Smooth muscle cell (in vitro differentiated cells): Measurements from ENCODE around the gene IST1. TPM values are rescaled to one million over a fixed set of nuclear protein-coding genes. Genes with fewer than 3 reads are reported as not detected.
"Not testable (repeated sequence)": the region's sequence is repeated elsewhere in the genome, so short reads cannot be mapped to it uniquely, and the experiment has no call there.

ENCODE experiments used
- DNase-seq: peaks from one replicate; lab custom pipeline; 2025; ENCODE audit not compliant: unreplicated experiment; lab: John Stamatoyannopoulos, UW
- H2AFZ ChIP-seq: fragments of 200-600 bp; sonication (generic); 2 replicates; pipeline ENCODE4 v1.6.0; 2016; ENCODE audit warnings: antibody characterized with exemption, low read depth, mild to moderate bottlenecking
- H3F3A ChIP-seq: fragments of 200-600 bp; sonication (generic); 2 replicates; pipeline ENCODE4 v1.6.0; 2017; ENCODE audit warnings: antibody characterized with exemption, low read depth
- H3K27ac ChIP-seq: fragments of 200-600 bp; sonication (generic); 2 replicates; pipeline ENCODE4 v1.5.1; 2016; ENCODE audit warnings: low read depth, mild to moderate bottlenecking
- H3K27me3 ChIP-seq: fragments of 200-600 bp; sonication (generic); 2 replicates; pipeline ENCODE4 v1.6.1; 2016; ENCODE audit warnings: low read depth, mild to moderate bottlenecking
- H3K36me3 ChIP-seq: fragments of 200-600 bp; sonication (generic); 2 replicates; pipeline ENCODE4 v1.5.1; 2016; ENCODE audit warnings: low read depth
- H3K4me1 ChIP-seq: fragments of 200-600 bp; sonication (generic); 2 replicates; pipeline ENCODE4 v1.5.1; 2016; ENCODE audit warnings: low read depth
- H3K4me2 ChIP-seq: fragments of 200-600 bp; sonication (generic); 2 replicates; pipeline ENCODE4 v1.6.0; 2016; ENCODE audit warnings: mild to moderate bottlenecking
- H3K4me3 ChIP-seq: fragments of 200-600 bp; sonication (generic); 2 replicates; pipeline ENCODE4 v1.5.1; 2016; ENCODE audit warnings: mild to moderate bottlenecking
- H3K79me2 ChIP-seq: fragments of 200-600 bp; sonication (generic); 2 replicates; pipeline ENCODE4 v1.6.0; 2016; ENCODE audit warnings: low read depth, mild to moderate bottlenecking
- H3K9ac ChIP-seq: fragments of 200-600 bp; sonication (generic); 2 replicates; pipeline ENCODE4 v1.6.0; 2016; ENCODE audit warnings: low read depth
- H3K9me3 ChIP-seq: fragments of 200-600 bp; sonication (generic); replicated peaks from 2 replicates; pipeline ENCODE4 v1.5.1; 2016; ENCODE audit warnings: low read depth
- H4K20me1 ChIP-seq: fragments of 200-600 bp; sonication (generic); 2 replicates; pipeline ENCODE4 v1.6.0; 2016; ENCODE audit warnings: low read depth
- CTCF ChIP-seq: fragments of 200-600 bp; sonication (generic); IDR thresholded peaks from 2 replicates; pipeline ENCODE4 v1.5.1; 2017; ENCODE audit warnings: borderline replicate concordance, mild to moderate bottlenecking, antibody characterized with exemption; ENCODE audit not compliant: insufficient read depth, poor library complexity, severe bottlenecking
- WGBS: methylation state at CpG from one replicate; pipeline ENCODE4 v1.1.7; 2016; ENCODE audit warnings: low lambda C conversion rate; 5-methylcytosine and 5-hydroxymethylcytosine counted together
- polyA plus RNA-seq: library from polyadenylated mRNA; unstranded; fragments of >200 nt; fragmentation: Nextera tagmentation; extraction: Ambion mirVana; gene quantifications from 2 replicates; pipeline ENCODE4 v1.2.1, GENCODE V29; 2016
- total RNA-seq: library from RNA; depleted of rRNA; stranded (reverse); fragments of >200 nt; gene quantifications from 2 replicates; pipeline ENCODE4 v1.2.3, GENCODE V29; 2014

The IST1 gene
- total and polyA plus RNA-seq, 2 experiments from 2014 or later, result 125 to 220 TPM

- Histone ChIP-seq H3K4me1 (peaks cover 3% of the 10 kb centered on the region), H3K4me2 (no peak overlapping the region), H3K36me3 (no peaks in the 10 kb centered on the region), H3K27ac (no peak overlapping the region), H3K9me3 (no peaks in the 10 kb centered on the region), H4K20me1 (peaks cover 100% of the 10 kb centered on the region), H3K27me3 (no peaks in the 10 kb centered on the region), H3K9ac (no peak overlapping the region), H3K79me2 (peaks cover 100% of the 10 kb centered on the region), H3K4me3 (no peak overlapping the region), H3F3A (no peaks in the 10 kb centered on the region), H2AFZ (no peak overlapping the region)
- WGBS, result 98% methylated on average over 5 of the region's 5 CpGs
- no peak for TF ChIP-seq CTCF
- DNase-seq, result no peak
Observed at GRCh38 chr16:71902656-71903365, 7.5 kb downstream of the IST1 start.

DNA sequence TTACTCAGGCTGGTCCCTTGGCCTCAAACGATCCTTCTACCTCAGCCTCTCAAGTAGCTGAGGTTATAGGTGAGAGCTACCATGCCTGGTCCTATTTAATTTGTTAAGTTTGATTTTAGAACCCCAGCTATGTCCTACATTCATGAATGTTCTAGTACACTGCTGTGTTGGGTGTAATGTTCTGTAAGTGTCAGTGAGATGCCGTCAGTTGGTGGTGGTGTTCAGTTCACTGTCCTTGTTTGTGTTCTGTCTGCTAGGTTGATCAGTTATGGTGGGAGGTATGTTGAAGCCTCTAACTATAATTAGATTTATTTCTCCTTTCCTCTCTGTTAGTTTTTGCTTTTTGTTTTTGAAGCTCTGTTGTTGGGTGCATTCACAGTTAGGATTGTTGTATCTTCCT lies 8.3 kb downstream of the IST1 start:
- Histone ChIP-seq H3K36me3 (no peaks in the 10 kb centered on the region), H3K79me2 (peaks cover 100% of the 10 kb centered on the region), H3K27me3 (no peaks in the 10 kb centered on the region), H3F3A (no peaks in the 10 kb centered on the region), H3K4me1 (peaks cover 3% of the 10 kb centered on the region), H3K4me3 (no peak overlapping the region), H3K9me3 (no peaks in the 10 kb centered on the region), H4K20me1 (peaks cover 100% of the 10 kb centered on the region), H2AFZ (no peak overlapping the region), H3K4me2 (no peak overlapping the region), H3K9ac (no peak overlapping the region), H3K27ac (no peak overlapping the region)
- 100% methylated on average over 2 of the region's 2 CpGs for WGBS
- no peak for DNase-seq
- no peak for TF ChIP-seq CTCF

- Histone ChIP-seq H3F3A (no peaks in the 10 kb centered on the region), H3K36me3 (no peaks in the 10 kb centered on the region), H4K20me1 (peaks cover 100% of the 10 kb centered on the region)
Observed at GRCh38 chr16:71904239-71904638, 8.9 kb downstream of the IST1 start.

GRCh38 chr16:71905765-71906164 lies 10.4 kb downstream of the IST1 start:
- not testable (repeated sequence) for H3K4me3 ChIP-seq, H3K4me1 ChIP-seq, H2AFZ ChIP-seq, H3K27ac ChIP-seq, H3F3A ChIP-seq, H3K9ac ChIP-seq, H3K27me3 ChIP-seq, DNase-seq, H3K4me2 ChIP-seq, H3K9me3 ChIP-seq, H3K36me3 ChIP-seq
- 87% methylated on average over 6 of the region's 6 CpGs for WGBS
- Histone ChIP-seq H4K20me1 (peaks cover 100% of the 10 kb centered on the region), H3K79me2 (peaks cover 100% of the 10 kb centered on the region)

More at GRCh38 chr16:71904239-71904638, 8.9 kb downstream of the IST1 start:
- Histone ChIP-seq H3K79me2 (peaks cover 100% of the 10 kb centered on the region), H3K4me2 (no peak overlapping the region), H3K4me1 (peaks cover 3% of the 10 kb centered on the region), H3K4me3 (no peak overlapping the region), H3K9ac (no peak overlapping the region), H3K27ac (no peak overlapping the region), H3K27me3 (no peaks in the 10 kb centered on the region), H3K9me3 (no peaks in the 10 kb centered on the region), H2AFZ (no peak overlapping the region)
- no peak for DNase-seq
- WGBS, result 85% methylated on average over 9 of the region's 9 CpGs
- TF ChIP-seq CTCF, result no peak
